RCC 7860 (cell line): Measurements from ENCODE around the gene NKD1.

Experiments
- DNase-seq: peaks from one replicate; pipeline ENCODE4 v3.0.0-alpha.2; 2015; ENCODE audit warnings: low spot score
- FAIRE-seq: peaks from 2 replicates; lab custom pipeline; 2012; peaks lifted over from hg19 to GRCh38; lab: Jason Lieb, UNC

NKD1 gene

GRCh38 chr16:50595859-50596258, 47.7 kb downstream of the NKD1 start:
- DNase-seq (no peak), FAIRE-seq (no peak)

- no peak for FAIRE-seq
- no peak for DNase-seq
Measured at GRCh38 chr16:50596762-50597450, 48.7 kb downstream of the NKD1 start.

- DNase-seq (no peak), FAIRE-seq (no peak)
Measured at GRCh38 chr16:50597563-50598255, 49.5 kb downstream of the NKD1 start.

GRCh38 chr16:50598256-50598894, 50.2 kb downstream of the NKD1 start:
- no peak for FAIRE-seq

GRCh38 chr16:50598936-50599361, 50.8 kb downstream of the NKD1 start:
- no peak for FAIRE-seq
- DNase-seq, result no peak

More at GRCh38 chr16:50598256-50598894, 50.2 kb downstream of the NKD1 start:
- no peak for DNase-seq

GRCh38 chr16:50599494-50599893, 51.3 kb downstream of the NKD1 start:
- FAIRE-seq, result no peak
- no peak for DNase-seq

- DNase-seq (no peak), FAIRE-seq (no peak)
Measured at GRCh38 chr16:50600582-50601283, 52.5 kb downstream of the NKD1 start.

- FAIRE-seq (no peak), DNase-seq (no peak)
Measured at GRCh38 chr16:50601341-50601740, 53.1 kb downstream of the NKD1 start.

GRCh38 chr16:50602126-50602525, 53.9 kb downstream of the NKD1 start:
- no peak for DNase-seq
- FAIRE-seq, result no peak

- DNase-seq (no peak), FAIRE-seq (no peak)
Measured at GRCh38 chr16:50602531-50603205, 54.5 kb downstream of the NKD1 start.

- DNase-seq, result no peak
Measured at GRCh38 chr16:50603206-50604064, 55.2 kb downstream of the NKD1 start.

GRCh38 chr16:50604065-50604418, 55.8 kb downstream of the NKD1 start:
- FAIRE-seq (no peak), DNase-seq (no peak)

More at GRCh38 chr16:50603206-50604064, 55.2 kb downstream of the NKD1 start:
- no peak for FAIRE-seq

- DNase-seq (no peak), FAIRE-seq (no peak)
Measured at GRCh38 chr16:50604610-50605009, 56.4 kb downstream of the NKD1 start.

- no peak for DNase-seq
- FAIRE-seq, result no peak
Measured at GRCh38 chr16:50605733-50606430, 57.7 kb downstream of the NKD1 start.

- DNase-seq (no peak), FAIRE-seq (no peak)
Measured at GRCh38 chr16:50606431-50607050, 58.3 kb downstream of the NKD1 start.

GRCh38 chr16:50607051-50607431, 58.8 kb downstream of the NKD1 start:
- FAIRE-seq (no peak), DNase-seq (no peak)

- FAIRE-seq (no peak), DNase-seq (no peak)
Measured at GRCh38 chr16:50607447-50607846, 59.3 kb downstream of the NKD1 start.

- DNase-seq (no peak), FAIRE-seq (no peak)
Measured at GRCh38 chr16:50607970-50608557, 59.9 kb downstream of the NKD1 start.

- FAIRE-seq, result no peak
Measured at GRCh38 chr16:50609049-50609448, 60.9 kb downstream of the NKD1 start.

More at GRCh38 chr16:50609049-50609448, 60.9 kb downstream of the NKD1 start:
- no peak for DNase-seq
